AG04450 (cell line): Measurements from ENCODE around the gene TAF12. TPM values are rescaled to one million over a fixed set of nuclear protein-coding genes. Genes with fewer than 3 reads are reported as not detected.

Source experiments
- CTCF ChIA-PET: fragments of 300-600, 350-600 bp; formaldehyde crosslinking; extraction: SDS; loops from one replicate; lab custom pipeline; 2022; ENCODE audit warnings: antibody characterized with exemption, inconsistent platforms; lab: Charles Lee
- POLR2A ChIA-PET: fragments of 350-600 bp; formaldehyde crosslinking; extraction: SDS; loops from one replicate; lab custom pipeline; 2021; ENCODE audit warnings: antibody characterized with exemption, inconsistent platforms; lab: Yijun Ruan, JAX
- DNase-seq: peaks from one replicate; pipeline ENCODE4 v3.0.0-alpha.2; 2011; ENCODE audit warnings: low read depth, low spot score
- H3K27ac ChIP-seq: one replicate; pipeline ENCODE4 v1.5.1; 2012; ENCODE audit warnings: low read depth, low read length, control low read depth
- H3K27me3 ChIP-seq: one replicate; pipeline ENCODE4 v1.6.0; 2012; ENCODE audit warnings: low read length; ENCODE audit not compliant: control insufficient read depth, insufficient read depth
- H3K4me3 ChIP-seq: 2 replicates; pipeline ENCODE4 v1.5.1; 2011; ENCODE audit warnings: mild to moderate bottlenecking, low read depth, low read length, control low read depth
- H3K9me3 ChIP-seq: 2 replicates; pipeline ENCODE4 v1.5.1; 2012; ENCODE audit warnings: low read length; ENCODE audit not compliant: control insufficient read depth, insufficient read depth
- polyA plus RNA-seq: library from polyadenylated mRNA; depleted of rRNA; stranded (reverse); fragments of >200 nt; gene quantifications from 2 replicates; pipeline ENCODE4 v1.2.3, GENCODE V29; 2011
- TF ChIP-seq, protein P1 (sequence below): IDR thresholded peaks from 2 replicates; pipeline ENCODE4 v1.5.1; 2011; ENCODE audit warnings: low read depth, low read length, control low read depth, inconsistent platforms

The TAF12 gene
- polyA plus RNA-seq, 1 experiment = 54.2 TPM

GRCh38 chr1:28580722-28581530, 61.9 kb downstream of the TAF12 start:
- CTCF ChIA-PET = interaction anchor here (0.6 to 2.3 kb wide), 8 partner anchors 16 to 332 kb away, joined by 3 to 11 read pairs (median 3); partner anchors contain the start of gene YTHDF2
- no peaks in the 10 kb centered on the region; the same call in 1 of the 2 replicates for H3K9me3 ChIP-seq
- peak overlapping the region; percentile 47 for H3K27ac ChIP-seq
- TF ChIP-seq, protein P1, sequence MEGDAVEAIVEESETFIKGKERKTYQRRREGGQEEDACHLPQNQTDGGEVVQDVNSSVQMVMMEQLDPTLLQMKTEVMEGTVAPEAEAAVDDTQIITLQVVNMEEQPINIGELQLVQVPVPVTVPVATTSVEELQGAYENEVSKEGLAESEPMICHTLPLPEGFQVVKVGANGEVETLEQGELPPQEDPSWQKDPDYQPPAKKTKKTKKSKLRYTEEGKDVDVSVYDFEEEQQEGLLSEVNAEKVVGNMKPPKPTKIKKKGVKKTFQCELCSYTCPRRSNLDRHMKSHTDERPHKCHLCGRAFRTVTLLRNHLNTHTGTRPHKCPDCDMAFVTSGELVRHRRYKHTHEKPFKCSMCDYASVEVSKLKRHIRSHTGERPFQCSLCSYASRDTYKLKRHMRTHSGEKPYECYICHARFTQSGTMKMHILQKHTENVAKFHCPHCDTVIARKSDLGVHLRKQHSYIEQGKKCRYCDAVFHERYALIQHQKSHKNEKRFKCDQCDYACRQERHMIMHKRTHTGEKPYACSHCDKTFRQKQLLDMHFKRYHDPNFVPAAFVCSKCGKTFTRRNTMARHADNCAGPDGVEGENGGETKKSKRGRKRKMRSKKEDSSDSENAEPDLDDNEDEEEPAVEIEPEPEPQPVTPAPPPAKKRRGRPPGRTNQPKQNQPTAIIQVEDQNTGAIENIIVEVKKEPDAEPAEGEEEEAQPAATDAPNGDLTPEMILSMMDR = 0 out of 2 replicates have a peak, but pooled peaks have one; percentile 7
- DNase-seq = no peak
- POLR2A ChIA-PET = interaction anchor here (0.6 to 3.9 kb wide), 36 partner anchors 10 to 601 kb away, joined by 3 to 95 read pairs (median 5); partner anchors contain the start of genes ATP5IF1, MED18, PHACTR4 and RAB42
- peak overlapping the region; percentile 73 for H3K4me3 ChIP-seq
- H3K27me3 ChIP-seq = no peaks in the 10 kb centered on the region

DNA sequence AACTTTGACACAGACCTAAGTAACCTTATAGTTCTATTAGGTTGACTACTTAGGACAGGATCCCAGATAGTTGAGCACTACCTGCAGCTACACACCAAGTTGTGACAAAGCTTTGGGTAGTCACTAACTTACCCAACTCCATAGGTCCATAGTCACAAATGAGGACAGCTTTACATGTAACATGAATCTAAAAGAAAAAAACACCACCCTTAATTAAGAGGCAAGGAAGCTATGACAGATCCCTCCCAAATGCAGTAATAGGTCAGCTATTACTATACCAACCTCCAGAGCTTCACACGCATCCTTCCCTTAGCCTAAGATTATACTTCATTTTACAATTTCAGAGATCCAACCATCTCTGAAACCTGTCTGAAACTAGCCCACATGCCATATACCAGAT, 63.5 kb downstream of the TAF12 start:
- ChIA-PET POLR2A (interaction anchor here (0.7 to 3.9 kb wide), 8 partner anchors 13 to 304 kb away, joined by 3 to 95 read pairs (median 6); partner anchors contain the start of genes RAB42, RCC1 and TRNAU1AP), CTCF (interaction anchor here (1.2 to 1.7 kb wide), 2 partner anchors 24 to 331 kb away, joined by 4 to 9 read pairs; no protein-coding TSS in a partner anchor)
- no peak for DNase-seq
- no peak overlapping the region for H3K27ac ChIP-seq
- TF ChIP-seq, protein P1 = no peak
- no peaks in the 10 kb centered on the region; the same call in 1 of the 2 replicates for H3K9me3 ChIP-seq
- peak overlapping the region; percentile 21 for H3K4me3 ChIP-seq
- no peaks in the 10 kb centered on the region for H3K27me3 ChIP-seq

GRCh38 chr1:28578696-28579218, 64.1 kb downstream of the TAF12 start:
- CTCF ChIA-PET = interaction anchor here (1.2 to 1.7 kb wide), 3 partner anchors 24 to 330 kb away, joined by 3 to 9 read pairs (median 4); no protein-coding TSS in a partner anchor
- no peaks in the 10 kb centered on the region for H3K27me3 ChIP-seq
- H3K9me3 ChIP-seq = no peaks in the 10 kb centered on the region; the same call in 1 of the 2 replicates
- no peak overlapping the region for H3K4me3 ChIP-seq
- DNase-seq = no peak
- no peak overlapping the region for H3K27ac ChIP-seq
- POLR2A ChIA-PET = interaction anchor here (0.7 to 3.9 kb wide), 5 partner anchors 14 to 73 kb away, joined by 3 to 95 read pairs (median 4); partner anchors contain the start of genes RAB42 and RCC1
- TF ChIP-seq, protein P1 = no peak

DNA sequence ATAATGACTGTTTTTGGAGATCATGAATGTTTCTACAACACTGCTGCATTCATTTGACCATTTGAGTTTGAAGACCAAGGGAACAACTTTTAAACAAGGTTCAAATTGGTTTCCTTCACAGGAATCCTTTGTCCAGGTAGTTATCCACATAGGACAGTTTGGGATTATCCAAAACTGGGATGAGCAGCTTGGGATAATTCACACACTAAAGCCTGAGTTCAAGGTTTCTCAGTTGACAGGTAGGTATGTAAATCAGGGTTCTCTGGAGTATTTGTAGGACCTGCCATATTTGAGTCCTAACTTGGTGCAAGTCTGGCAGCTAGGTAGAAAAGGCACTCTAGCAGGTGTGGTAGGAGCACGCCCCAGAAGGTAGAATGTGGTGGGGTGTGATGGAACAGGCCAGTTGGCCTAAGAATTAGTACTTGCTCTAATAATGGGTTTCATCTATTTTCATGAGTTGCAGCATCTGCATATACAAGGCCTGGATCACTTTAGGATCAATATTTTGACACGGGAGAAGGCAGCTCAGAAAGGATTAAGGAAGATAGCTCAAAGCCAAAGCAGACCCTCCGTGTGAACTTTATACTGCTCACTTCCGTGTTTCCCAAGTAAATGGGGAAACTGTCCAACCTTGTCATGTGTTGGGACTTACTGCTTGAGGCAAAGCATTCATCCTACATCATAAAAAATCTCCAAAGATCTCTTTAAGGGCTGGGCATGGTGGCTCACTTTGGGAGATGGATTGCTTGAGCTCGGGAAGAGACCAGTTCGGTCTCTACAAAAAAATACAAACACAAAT, 64.9 kb downstream of the TAF12 start:
- CTCF ChIA-PET = interaction anchor here (1.2 kb wide), 1 partner anchor 218 kb away, joined by 3 read pairs; no protein-coding TSS in a partner anchor

More for the DNA sequence above, 64.9 kb downstream of the TAF12 start:
- no peak for DNase-seq
- TF ChIP-seq, protein P1 = no peak
- no peak overlapping the region for H3K27ac ChIP-seq
- H3K27me3 ChIP-seq = no peaks in the 10 kb centered on the region
- no peaks in the 10 kb centered on the region; the same call in 1 of the 2 replicates for H3K9me3 ChIP-seq
- POLR2A ChIA-PET = no interaction called here
- no peak overlapping the region for H3K4me3 ChIP-seq
